Osteocyte (in vitro differentiated cells): ENCODE measurements around the gene ADRA2B. TPM values are rescaled to one million over a fixed set of nuclear protein-coding genes. Genes with fewer than 3 reads are reported as not detected.
"Not testable (repeated sequence)": the region's sequence is repeated elsewhere in the genome, so short reads cannot be mapped to it uniquely, and the experiment has no call there.

ENCODE experiments used
- DNase-seq: peaks from one replicate; pipeline ENCODE4 v3.0.0; 2021; ENCODE audit warnings: mixed read lengths; ENCODE audit not compliant: unreplicated experiment; ENCODE audit errors: extremely low spot score
- H3K27ac Mint-ChIP-seq: one replicate; pipeline ENCODE4 v1.8.0; 2021; ENCODE audit warnings: mild to moderate bottlenecking, mixed read lengths; ENCODE audit not compliant: unreplicated experiment
- H3K27me3 Mint-ChIP-seq: one replicate; pipeline ENCODE4 v1.8.0; 2021; ENCODE audit warnings: mixed read lengths; ENCODE audit not compliant: unreplicated experiment
- H3K36me3 Mint-ChIP-seq: one replicate; pipeline ENCODE4 v1.8.0; 2021; ENCODE audit warnings: mixed read lengths; ENCODE audit not compliant: unreplicated experiment
- H3K4me1 Mint-ChIP-seq: one replicate; pipeline ENCODE4 v1.8.0; 2021; ENCODE audit warnings: mixed read lengths; ENCODE audit not compliant: unreplicated experiment
- H3K4me3 Mint-ChIP-seq: one replicate; pipeline ENCODE4 v1.8.0; 2021; ENCODE audit warnings: mild to moderate bottlenecking, moderate library complexity, mixed read lengths; ENCODE audit not compliant: unreplicated experiment
- H3K9me3 Mint-ChIP-seq: one replicate; pipeline ENCODE4 v1.8.0; 2021; ENCODE audit warnings: mixed read lengths; ENCODE audit not compliant: unreplicated experiment
- long read RNA-seq: library from polyadenylated mRNA; unstranded; transcript quantifications from one replicate; pipeline ENCODE4 v2.0.0, GENCODE V29; 2021
- total RNA-seq: library from RNA; stranded (reverse); gene quantifications from 2 replicates; pipeline ENCODE4 v1.2.1, GENCODE V29; 2021
- TF ChIP-seq, protein P1 (sequence below): fragments of 200-600 bp; sonication (generic); IDR thresholded peaks from 2 replicates; pipeline ENCODE4 v1.5.0; 2021; ENCODE audit warnings: antibody characterized with exemption, mild to moderate bottlenecking, moderate library complexity

Gene ADRA2B
- total RNA-seq = not detected in 2 replicates
- long read RNA-seq = 0 reads

DNA sequence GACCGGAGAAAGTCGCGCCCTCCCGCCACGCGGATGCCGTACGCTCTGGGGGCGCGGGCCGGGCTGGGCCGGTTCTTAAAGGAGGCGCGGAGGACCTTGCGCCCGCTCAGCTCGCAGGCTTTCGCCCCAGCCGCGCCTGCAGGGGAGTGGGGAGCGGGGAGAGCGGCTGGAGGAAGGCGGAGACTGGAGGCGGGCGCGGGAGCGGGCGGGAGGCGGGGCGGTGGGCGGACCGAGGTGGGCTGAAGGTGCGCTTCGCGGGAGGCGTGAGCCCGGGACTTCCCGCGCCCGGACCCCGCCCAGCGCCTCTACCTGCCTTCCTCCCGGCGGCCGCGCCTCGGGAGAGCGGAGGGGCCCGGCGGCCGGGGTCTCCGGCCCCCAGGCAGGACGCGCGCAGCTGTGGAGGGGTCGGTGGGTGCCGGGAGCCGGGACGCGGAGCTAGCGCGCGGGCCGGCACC, at the start of gene ADRA2B:
Gene ADRA2B (minus strand): TSS at position 148 of the 455 bp plus-strand sequence. CDS start 422 bp downstream, outside the sequence.
- TF ChIP-seq, protein P1, sequence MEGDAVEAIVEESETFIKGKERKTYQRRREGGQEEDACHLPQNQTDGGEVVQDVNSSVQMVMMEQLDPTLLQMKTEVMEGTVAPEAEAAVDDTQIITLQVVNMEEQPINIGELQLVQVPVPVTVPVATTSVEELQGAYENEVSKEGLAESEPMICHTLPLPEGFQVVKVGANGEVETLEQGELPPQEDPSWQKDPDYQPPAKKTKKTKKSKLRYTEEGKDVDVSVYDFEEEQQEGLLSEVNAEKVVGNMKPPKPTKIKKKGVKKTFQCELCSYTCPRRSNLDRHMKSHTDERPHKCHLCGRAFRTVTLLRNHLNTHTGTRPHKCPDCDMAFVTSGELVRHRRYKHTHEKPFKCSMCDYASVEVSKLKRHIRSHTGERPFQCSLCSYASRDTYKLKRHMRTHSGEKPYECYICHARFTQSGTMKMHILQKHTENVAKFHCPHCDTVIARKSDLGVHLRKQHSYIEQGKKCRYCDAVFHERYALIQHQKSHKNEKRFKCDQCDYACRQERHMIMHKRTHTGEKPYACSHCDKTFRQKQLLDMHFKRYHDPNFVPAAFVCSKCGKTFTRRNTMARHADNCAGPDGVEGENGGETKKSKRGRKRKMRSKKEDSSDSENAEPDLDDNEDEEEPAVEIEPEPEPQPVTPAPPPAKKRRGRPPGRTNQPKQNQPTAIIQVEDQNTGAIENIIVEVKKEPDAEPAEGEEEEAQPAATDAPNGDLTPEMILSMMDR = no peak
- no peak within 1 kb of the TSS for H3K27ac Mint-ChIP-seq
- peak within 1 kb of the TSS; percentile 59 for H3K4me3 Mint-ChIP-seq
- H3K36me3 Mint-ChIP-seq = no peaks in the 10 kb centered on the region
- H3K27me3 Mint-ChIP-seq = peaks cover 37% of the 10 kb centered on the region
- peaks cover 6% of the 10 kb centered on the region for H3K4me1 Mint-ChIP-seq
- DNase-seq = no peak
- no peaks in the 10 kb centered on the region for H3K9me3 Mint-ChIP-seq

DNA sequence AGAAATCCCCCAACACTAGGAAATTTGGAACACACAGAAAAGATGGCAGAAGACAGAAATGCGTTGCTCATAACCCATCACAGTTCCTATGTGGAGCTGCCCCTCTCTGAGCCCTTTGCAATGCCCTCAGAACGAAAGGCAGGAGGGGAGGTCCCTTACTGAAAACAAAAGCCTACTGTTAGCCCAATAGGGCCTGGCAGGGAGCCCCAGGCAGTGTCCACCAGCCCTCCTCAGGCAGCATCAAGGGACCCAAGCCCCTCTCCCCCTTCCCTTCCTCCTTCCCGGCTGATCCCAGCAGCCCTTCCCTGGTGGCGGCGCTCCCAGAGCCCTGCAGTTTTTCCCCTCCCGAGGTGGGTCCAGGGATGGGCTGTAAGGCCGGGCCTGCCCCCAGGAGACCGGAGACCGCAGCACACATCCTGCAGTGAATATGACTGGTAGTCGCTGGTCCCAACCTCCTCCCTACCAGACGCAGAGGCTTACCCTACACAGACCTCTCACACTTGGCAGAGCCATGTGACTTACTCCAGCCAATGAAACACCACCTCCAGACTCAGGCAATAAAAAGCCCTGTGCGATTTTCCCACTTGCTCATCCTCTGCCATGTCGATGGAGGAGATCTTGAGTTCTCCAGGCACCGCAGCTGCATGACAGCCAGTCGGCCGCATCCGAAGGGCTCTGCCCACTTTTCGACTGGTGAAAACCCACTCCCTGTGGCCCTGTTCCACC, 48.3 kb upstream of the ADRA2B start:
- DNase-seq = no peak
- Mint-ChIP-seq H3K9me3 (peaks cover 4% of the 10 kb centered on the region), H3K27me3 (peaks cover 9% of the 10 kb centered on the region), H3K4me3 (no peak overlapping the region), H3K36me3 (no peaks in the 10 kb centered on the region), H3K4me1 (peaks cover 12% of the 10 kb centered on the region), H3K27ac (peak overlapping the region; percentile 36)
- TF ChIP-seq, protein P1 = no peak

DNA sequence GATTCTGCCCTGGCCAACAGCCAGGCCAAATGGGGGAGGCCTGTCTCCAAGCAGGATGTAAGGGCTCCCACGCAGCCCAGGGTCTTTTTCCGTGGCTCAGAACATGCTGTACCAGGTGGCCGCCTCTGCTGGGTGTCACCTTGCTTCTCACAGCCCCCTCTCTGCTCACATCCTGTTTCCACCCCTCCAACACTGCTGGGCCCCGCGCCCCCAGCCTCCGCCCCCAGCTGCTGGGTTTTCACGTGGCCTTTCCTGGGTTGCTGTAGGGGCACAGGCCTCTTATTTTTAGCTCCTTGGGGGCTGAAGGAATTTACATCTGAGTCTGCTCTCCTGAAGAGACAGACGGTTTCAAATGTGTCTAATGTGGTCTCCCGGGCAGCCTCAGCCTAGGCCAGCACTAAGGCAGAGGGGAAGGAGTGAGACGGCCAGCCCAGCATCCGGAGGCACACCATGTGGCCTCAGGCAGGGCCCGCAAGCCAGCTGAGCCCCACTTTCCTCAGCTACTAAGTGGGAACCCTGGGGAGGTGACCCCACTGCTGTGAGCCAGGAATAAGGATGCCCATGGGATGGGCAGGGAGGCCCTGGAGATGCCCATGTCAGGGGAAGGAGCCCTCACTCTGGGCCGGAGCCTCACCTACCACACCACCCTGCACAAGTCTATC, 47.5 kb upstream of the ADRA2B start:
- H3K4me1 Mint-ChIP-seq = peaks cover 11% of the 10 kb centered on the region
- TF ChIP-seq, protein P1 = no peak
- DNase-seq = no peak
- H3K4me3 Mint-ChIP-seq = no peak overlapping the region
- H3K27me3 Mint-ChIP-seq = peaks cover 16% of the 10 kb centered on the region
- H3K9me3 Mint-ChIP-seq = no peaks in the 10 kb centered on the region
- H3K36me3 Mint-ChIP-seq = no peaks in the 10 kb centered on the region
- H3K27ac Mint-ChIP-seq = peak overlapping the region; percentile 36

DNA sequence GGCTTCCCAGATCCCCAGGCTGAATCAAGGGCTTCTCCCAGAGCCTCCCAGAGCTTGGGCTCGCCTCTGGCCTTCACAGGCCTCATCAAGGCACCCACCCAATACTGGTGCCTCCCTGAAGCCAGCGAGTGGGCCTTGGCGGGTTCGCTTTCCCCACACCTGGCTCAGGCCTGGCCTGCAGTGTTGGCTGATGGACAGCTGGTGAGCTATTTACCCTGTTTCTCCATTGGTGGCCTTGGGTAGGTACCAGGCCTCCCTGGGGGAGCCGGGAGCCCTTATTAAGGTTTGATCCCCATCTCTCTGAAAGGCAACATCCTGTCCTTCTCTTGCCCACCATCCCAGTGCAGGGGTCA, 47.0 kb upstream of the ADRA2B start:
- H3K4me3 Mint-ChIP-seq = no peak overlapping the region
- no peak for DNase-seq
- peaks cover 17% of the 10 kb centered on the region for H3K27me3 Mint-ChIP-seq
- TF ChIP-seq, protein P1 = no peak
- peaks cover 11% of the 10 kb centered on the region for H3K4me1 Mint-ChIP-seq
- no peaks in the 10 kb centered on the region for H3K9me3 Mint-ChIP-seq
- H3K36me3 Mint-ChIP-seq = no peaks in the 10 kb centered on the region
- peak overlapping the region; percentile 36 for H3K27ac Mint-ChIP-seq

DNA sequence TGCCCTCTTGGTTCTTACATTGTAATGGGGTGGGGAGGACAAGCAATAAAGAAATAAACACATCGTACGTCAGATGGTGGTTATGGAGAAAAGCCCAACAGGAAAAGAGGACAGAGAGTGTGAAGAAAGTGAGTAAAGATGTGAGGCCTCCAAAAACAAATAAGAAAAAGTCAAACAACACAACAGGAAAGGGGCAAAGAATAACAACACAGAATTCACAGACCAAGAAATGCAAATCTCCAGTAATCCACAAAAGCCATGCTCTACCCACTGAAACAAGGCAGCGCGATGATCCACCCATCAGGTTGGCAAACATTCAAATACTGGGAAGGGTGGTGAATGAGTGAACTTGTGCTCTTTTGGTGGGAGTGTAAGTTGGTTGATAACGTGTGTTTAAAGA, 45.5 kb upstream of the ADRA2B start:
- no peak for DNase-seq
- TF ChIP-seq, protein P1 = no peak
- Mint-ChIP-seq H3K27ac (no peak overlapping the region), H3K27me3 (peaks cover 17% of the 10 kb centered on the region), H3K9me3 (no peaks in the 10 kb centered on the region), H3K4me1 (peaks cover 11% of the 10 kb centered on the region), H3K4me3 (no peak overlapping the region), H3K36me3 (no peaks in the 10 kb centered on the region)

DNA sequence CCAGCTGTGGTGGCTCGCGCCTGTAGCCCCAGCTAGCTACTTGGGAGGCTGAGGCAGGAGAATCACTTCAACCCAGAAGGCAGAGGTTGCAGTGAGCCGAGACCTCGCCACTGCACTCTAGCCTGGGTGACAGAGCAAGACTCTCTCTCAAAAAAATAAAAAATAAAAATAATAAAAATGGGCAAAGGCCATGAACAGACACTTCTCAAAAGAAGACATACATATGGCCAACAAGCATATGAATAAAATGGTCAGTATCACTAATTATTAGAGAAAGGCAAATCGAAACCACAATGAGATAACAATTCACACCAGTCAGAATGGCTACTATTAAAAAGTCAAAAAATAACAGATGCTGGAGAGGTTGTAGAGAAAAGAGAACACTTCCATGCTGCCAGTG, 44.0 kb upstream of the ADRA2B start:
- peaks cover 17% of the 10 kb centered on the region for H3K27me3 Mint-ChIP-seq
- H3K4me1 Mint-ChIP-seq = peaks cover 11% of the 10 kb centered on the region
- not testable (repeated sequence) for H3K4me3 Mint-ChIP-seq, H3K36me3 Mint-ChIP-seq, H3K9me3 Mint-ChIP-seq, DNase-seq, H3K27ac Mint-ChIP-seq
